Brain microvascular endothelial cell (primary cell): ENCODE data around the gene XPNPEP1.
"Not testable (repeated sequence)": the region's sequence is repeated elsewhere in the genome, so short reads cannot be mapped to it uniquely, and the experiment has no call there.

Experiments used
- DNase-seq: peaks from one replicate; pipeline ENCODE4 v3.0.0-alpha.2; 2020
- H3K27ac ChIP-seq: fragments of 250-450 bp; sonication (Bioruptor Pico); 2 replicates; pipeline ENCODE4 v1.5.1; 2020; ENCODE audit warnings: mild to moderate bottlenecking, moderate library complexity
- H3K27me3 ChIP-seq: fragments of 250-450 bp; sonication (Bioruptor Pico); replicated peaks from 2 replicates; pipeline ENCODE4 v1.5.1; 2020; ENCODE audit warnings: mild to moderate bottlenecking
- H3K36me3 ChIP-seq: fragments of 250-450 bp; sonication (Bioruptor Pico); replicated peaks from 2 replicates; pipeline ENCODE4 v1.5.1; 2020; ENCODE audit warnings: mild to moderate bottlenecking
- H3K4me3 ChIP-seq: 2 replicates; pipeline ENCODE4 v1.5.1; 2011; ENCODE audit warnings: low read depth, mild to moderate bottlenecking, control low read depth, low read length, moderate library complexity
- CTCF ChIP-seq: IDR thresholded peaks from 2 replicates; pipeline ENCODE4 v1.5.1; 2011; ENCODE audit warnings: low read depth, mild to moderate bottlenecking, moderate library complexity, low read length, control low read depth, inconsistent platforms; ENCODE audit errors: missing control alignments
- in situ Hi-C: cut with HindIII; loops from 2 replicates; pipeline ENCODE4 v1.10.0; 2017; ENCODE audit warnings: low sequenced_read_pairs, low pct_ligation_motif_present

Gene XPNPEP1

GRCh38 chr10:109919220-109919619 is 4.1 kb downstream of the XPNPEP1 start:
- Histone ChIP-seq H3K27me3 (no peaks in the 10 kb centered on the region), H3K27ac (no peak overlapping the region), H3K4me3 (no peak overlapping the region), H3K36me3 (no peaks in the 10 kb centered on the region)
- DNase-seq: no peak
- in situ Hi-C loops: no loop called here
- no peak for TF ChIP-seq CTCF

- H3K27me3 ChIP-seq, H3K27ac ChIP-seq, in situ Hi-C loops, H3K4me3 ChIP-seq, H3K36me3 ChIP-seq, DNase-seq: not testable (repeated sequence)
These were observed 4.6 kb downstream of the XPNPEP1 start for GRCh38 chr10:109918707-109919106.

GRCh38 chr10:109915566-109915965 is 7.7 kb downstream of the XPNPEP1 start:
- Histone ChIP-seq H3K27me3 (no peaks in the 10 kb centered on the region), H3K27ac (no peak overlapping the region), H3K36me3 (peaks cover 10% of the 10 kb centered on the region), H3K4me3 (no peak overlapping the region)
- no peak for TF ChIP-seq CTCF
- in situ Hi-C loops: no loop called here
- no peak for DNase-seq

GRCh38 chr10:109914966-109915365 is 8.3 kb downstream of the XPNPEP1 start:
- TF ChIP-seq CTCF: no peak
- H3K27me3 ChIP-seq: no peaks in the 10 kb centered on the region
- H3K4me3 ChIP-seq: no peak overlapping the region
- in situ Hi-C loops: no loop called here
- H3K27ac ChIP-seq: peak overlapping the region; percentile 28
- peaks cover 12% of the 10 kb centered on the region for H3K36me3 ChIP-seq
- DNase-seq: peak; percentile 82

GRCh38 chr10:109913306-109913892 is 9.9 kb downstream of the XPNPEP1 start:
- Histone ChIP-seq H3K27me3 (no peaks in the 10 kb centered on the region), H3K27ac (no peak overlapping the region), H3K36me3 (peaks cover 14% of the 10 kb centered on the region), H3K4me3 (no peak overlapping the region)
- no peak for TF ChIP-seq CTCF
- in situ Hi-C loops: no loop called here
- DNase-seq: no peak

- in situ Hi-C loops: no loop called here
- no peak overlapping the region for H3K27ac ChIP-seq
- DNase-seq: no peak
These were observed 10.7 kb downstream of the XPNPEP1 start for GRCh38 chr10:109912335-109913281.

More at GRCh38 chr10:109912335-109913281, 10.7 kb downstream of the XPNPEP1 start:
- peaks cover 16% of the 10 kb centered on the region for H3K36me3 ChIP-seq
- no peaks in the 10 kb centered on the region for H3K27me3 ChIP-seq
- TF ChIP-seq CTCF: no peak
- H3K4me3 ChIP-seq: no peak overlapping the region
